ENCODE measurements around the gene KDM1A.
A peak's percentile ranks its signal among the peaks of the same experiment; 100 is the strongest.

Gene KDM1A

DNA sequence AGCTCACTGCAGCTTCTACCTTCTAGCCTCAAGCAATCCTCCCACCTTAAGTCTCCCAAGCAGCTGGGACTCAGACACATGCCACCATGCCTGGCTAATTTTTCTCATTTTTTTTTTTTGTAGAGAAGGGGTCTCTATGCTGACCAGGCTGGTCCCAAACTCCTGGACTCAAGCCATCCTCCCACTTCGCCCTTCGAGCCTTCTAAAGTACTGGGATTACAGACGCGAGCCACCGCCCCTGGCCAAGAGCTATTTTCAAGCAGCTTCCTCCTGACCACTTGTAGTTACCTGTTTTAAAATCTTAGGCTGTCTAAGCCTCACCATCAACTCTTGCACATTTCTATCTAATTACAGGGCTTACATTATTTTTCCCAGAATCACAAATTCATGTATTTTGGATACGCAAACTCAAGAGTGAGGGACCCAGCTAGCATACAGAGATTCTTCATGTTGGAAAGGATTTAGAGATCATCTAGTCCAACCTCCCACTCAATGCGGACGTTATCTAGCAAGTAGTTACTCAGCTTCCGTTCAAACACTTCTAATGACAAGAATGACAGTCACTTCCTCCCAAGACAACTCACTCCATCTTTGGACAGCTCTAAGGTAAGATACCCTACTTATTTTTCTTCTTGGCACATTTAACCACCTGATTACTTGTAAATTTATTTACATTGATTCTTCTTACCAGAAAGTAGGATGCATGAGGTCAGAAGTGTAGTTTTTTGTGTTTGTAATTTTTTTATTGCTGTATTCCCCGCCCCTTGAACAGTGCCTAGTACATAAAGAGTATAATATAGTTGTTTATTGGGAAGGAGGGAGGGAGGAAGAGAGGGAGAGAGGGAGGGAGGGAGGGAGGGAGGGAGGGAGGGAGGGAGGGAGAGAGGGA is 84.0 kb downstream of the KDM1A start:
- peak; percentile 14 to 21 for DNase-seq (ENCODE audit: low read depth in 1 of 2, low spot score in 1 of 2)
- no peak overlapping the region for H3K4me3 ChIP-seq (replicated peaks; ENCODE audit: insufficient read depth, low read length)
- H3K27me3 ChIP-seq (ENCODE audit: insufficient read depth, poor library complexity, severe bottlenecking), result no peaks in the 10 kb centered on the region
- TF ChIP-seq, protein P1, sequence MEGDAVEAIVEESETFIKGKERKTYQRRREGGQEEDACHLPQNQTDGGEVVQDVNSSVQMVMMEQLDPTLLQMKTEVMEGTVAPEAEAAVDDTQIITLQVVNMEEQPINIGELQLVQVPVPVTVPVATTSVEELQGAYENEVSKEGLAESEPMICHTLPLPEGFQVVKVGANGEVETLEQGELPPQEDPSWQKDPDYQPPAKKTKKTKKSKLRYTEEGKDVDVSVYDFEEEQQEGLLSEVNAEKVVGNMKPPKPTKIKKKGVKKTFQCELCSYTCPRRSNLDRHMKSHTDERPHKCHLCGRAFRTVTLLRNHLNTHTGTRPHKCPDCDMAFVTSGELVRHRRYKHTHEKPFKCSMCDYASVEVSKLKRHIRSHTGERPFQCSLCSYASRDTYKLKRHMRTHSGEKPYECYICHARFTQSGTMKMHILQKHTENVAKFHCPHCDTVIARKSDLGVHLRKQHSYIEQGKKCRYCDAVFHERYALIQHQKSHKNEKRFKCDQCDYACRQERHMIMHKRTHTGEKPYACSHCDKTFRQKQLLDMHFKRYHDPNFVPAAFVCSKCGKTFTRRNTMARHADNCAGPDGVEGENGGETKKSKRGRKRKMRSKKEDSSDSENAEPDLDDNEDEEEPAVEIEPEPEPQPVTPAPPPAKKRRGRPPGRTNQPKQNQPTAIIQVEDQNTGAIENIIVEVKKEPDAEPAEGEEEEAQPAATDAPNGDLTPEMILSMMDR (IDR thresholded peaks at IDR 0.05; ENCODE audit: insufficient read depth, low read length), result no peak
- no peak for TF ChIP-seq GABPA (IDR thresholded peaks at IDR 0.05; ENCODE audit: low read depth)
- TF ChIP-seq POLR2AphosphoS5 (IDR thresholded peaks at IDR 0.05; ENCODE audit: low read depth), result no peak
- TF ChIP-seq SPI1 (IDR thresholded peaks at IDR 0.05; ENCODE audit: borderline replicate concordance, low read depth), result peak; percentile 73; the same call in 1 of the 2 replicates
- TF ChIP-seq, protein P2, sequence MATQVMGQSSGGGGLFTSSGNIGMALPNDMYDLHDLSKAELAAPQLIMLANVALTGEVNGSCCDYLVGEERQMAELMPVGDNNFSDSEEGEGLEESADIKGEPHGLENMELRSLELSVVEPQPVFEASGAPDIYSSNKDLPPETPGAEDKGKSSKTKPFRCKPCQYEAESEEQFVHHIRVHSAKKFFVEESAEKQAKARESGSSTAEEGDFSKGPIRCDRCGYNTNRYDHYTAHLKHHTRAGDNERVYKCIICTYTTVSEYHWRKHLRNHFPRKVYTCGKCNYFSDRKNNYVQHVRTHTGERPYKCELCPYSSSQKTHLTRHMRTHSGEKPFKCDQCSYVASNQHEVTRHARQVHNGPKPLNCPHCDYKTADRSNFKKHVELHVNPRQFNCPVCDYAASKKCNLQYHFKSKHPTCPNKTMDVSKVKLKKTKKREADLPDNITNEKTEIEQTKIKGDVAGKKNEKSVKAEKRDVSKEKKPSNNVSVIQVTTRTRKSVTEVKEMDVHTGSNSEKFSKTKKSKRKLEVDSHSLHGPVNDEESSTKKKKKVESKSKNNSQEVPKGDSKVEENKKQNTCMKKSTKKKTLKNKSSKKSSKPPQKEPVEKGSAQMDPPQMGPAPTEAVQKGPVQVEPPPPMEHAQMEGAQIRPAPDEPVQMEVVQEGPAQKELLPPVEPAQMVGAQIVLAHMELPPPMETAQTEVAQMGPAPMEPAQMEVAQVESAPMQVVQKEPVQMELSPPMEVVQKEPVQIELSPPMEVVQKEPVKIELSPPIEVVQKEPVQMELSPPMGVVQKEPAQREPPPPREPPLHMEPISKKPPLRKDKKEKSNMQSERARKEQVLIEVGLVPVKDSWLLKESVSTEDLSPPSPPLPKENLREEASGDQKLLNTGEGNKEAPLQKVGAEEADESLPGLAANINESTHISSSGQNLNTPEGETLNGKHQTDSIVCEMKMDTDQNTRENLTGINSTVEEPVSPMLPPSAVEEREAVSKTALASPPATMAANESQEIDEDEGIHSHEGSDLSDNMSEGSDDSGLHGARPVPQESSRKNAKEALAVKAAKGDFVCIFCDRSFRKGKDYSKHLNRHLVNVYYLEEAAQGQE (IDR thresholded peaks at IDR 0.05; ENCODE audit: insufficient replicate concordance, low read depth), result no peak
- no peak overlapping the region for H3K27ac ChIP-seq (replicated peaks)

DNA sequence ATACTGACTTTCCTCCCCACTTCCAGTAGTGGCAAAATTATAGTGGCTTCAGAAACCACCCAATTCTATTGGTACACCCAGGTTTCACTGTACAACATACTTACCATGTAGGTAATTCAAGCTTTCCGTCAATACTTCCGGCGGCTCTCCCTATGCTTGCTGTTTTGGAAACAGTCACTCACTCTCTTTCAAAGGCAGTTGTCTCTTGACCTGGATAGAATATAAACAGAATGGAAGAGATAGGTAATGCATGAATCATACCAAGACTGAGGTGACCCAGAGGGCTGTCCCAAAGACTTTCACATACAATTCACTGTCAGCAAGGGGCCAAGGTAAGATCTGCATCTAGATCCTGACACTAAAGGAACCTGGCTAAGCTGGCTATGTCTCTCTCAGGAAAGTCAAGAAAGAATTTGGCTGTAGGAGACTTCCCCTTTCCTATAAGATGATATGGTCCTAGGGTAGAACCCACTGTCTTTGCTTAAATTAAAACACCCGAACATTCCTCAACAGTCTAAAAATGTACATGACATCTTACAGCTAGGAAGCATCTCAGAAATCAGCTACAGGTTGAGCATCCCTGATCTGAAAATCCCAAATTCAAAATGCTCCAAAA is 89.8 kb downstream of the KDM1A start:
- Histone ChIP-seq H3K27ac (replicated peaks) (no peak overlapping the region), H3K27me3 (ENCODE audit: insufficient read depth, poor library complexity, severe bottlenecking) (no peaks in the 10 kb centered on the region), H3K4me3 (replicated peaks; ENCODE audit: insufficient read depth, low read length) (no peak overlapping the region)
- no peak for DNase-seq (ENCODE audit: low read depth in 1 of 2, low spot score in 1 of 2)
- no peak for TF ChIP-seq POLR2AphosphoS5 (IDR thresholded peaks at IDR 0.05; ENCODE audit: low read depth)
- TF ChIP-seq, protein P1 (IDR thresholded peaks at IDR 0.05; ENCODE audit: insufficient read depth, low read length), result no peak
- TF ChIP-seq, protein P2 (IDR thresholded peaks at IDR 0.05; ENCODE audit: insufficient replicate concordance, low read depth), result no peak
- peak; percentile 68; the same call in 1 of the 2 replicates for TF ChIP-seq SPI1 (IDR thresholded peaks at IDR 0.05; ENCODE audit: borderline replicate concordance, low read depth)

DNA sequence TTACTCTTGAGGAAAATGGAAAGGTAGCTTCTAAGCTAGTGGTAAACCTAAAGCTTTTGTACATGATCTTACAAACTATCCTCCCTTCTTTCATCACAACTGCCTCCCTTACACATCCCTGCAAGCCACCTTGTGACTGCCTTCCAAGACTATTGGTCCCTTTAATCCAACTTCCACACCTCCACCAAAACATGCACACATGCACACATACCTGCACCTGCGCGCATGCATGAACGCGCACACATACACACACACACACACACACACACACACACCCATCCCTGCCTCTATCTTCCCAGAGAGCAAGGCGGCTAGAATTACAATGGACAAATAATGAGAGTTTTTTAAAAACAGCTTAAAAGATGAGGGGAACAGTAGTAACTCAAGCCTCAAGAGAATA is 91.1 kb downstream of the KDM1A start:
- Histone ChIP-seq H3K27ac (replicated peaks) (no peak overlapping the region), H3K27me3 (ENCODE audit: insufficient read depth, poor library complexity, severe bottlenecking) (no peaks in the 10 kb centered on the region), H3K4me3 (replicated peaks; ENCODE audit: insufficient read depth, low read length) (no peak overlapping the region)
- TF ChIP-seq GABPA (IDR thresholded peaks at IDR 0.05; ENCODE audit: low read depth) (no peak), SPI1 (IDR thresholded peaks at IDR 0.05; ENCODE audit: borderline replicate concordance, low read depth) (no peak), POLR2AphosphoS5 (IDR thresholded peaks at IDR 0.05; ENCODE audit: low read depth) (no peak)
- TF ChIP-seq, protein P1 (IDR thresholded peaks at IDR 0.05; ENCODE audit: insufficient read depth, low read length), result no peak
- TF ChIP-seq, protein P2 (IDR thresholded peaks at IDR 0.05; ENCODE audit: insufficient replicate concordance, low read depth), result no peak
- DNase-seq (ENCODE audit: low read depth in 1 of 2, low spot score in 1 of 2), result no peak
